Measurements from ENCODE around the gene PLP2.

Gene PLP2

GRCh38 chrX:49209434-49210251 is 37.9 kb downstream of the PLP2 start:
- no peak for DNase-seq

- no peak for DNase-seq
These were observed 38.7 kb downstream of the PLP2 start for GRCh38 chrX:49210406-49210805.

- no peak for DNase-seq
These were observed 39.4 kb downstream of the PLP2 start for GRCh38 chrX:49211074-49211473.

GRCh38 chrX:49212209-49212608 is 40.5 kb downstream of the PLP2 start:
- DNase-seq, result no peak

- no peak for DNase-seq
These were observed 41.2 kb downstream of the PLP2 start for GRCh38 chrX:49212861-49213260.

GRCh38 chrX:49214416-49214815 is 42.7 kb downstream of the PLP2 start:
- no peak for DNase-seq

- no peak for DNase-seq
These were observed 43.4 kb downstream of the PLP2 start for GRCh38 chrX:49214996-49215526.

GRCh38 chrX:49220100-49220499 is 48.4 kb downstream of the PLP2 start:
- DNase-seq, result no peak

GRCh38 chrX:49221868-49222267 is 50.2 kb downstream of the PLP2 start:
- no peak for DNase-seq
